NCI-H524 treated with DMSO at 0.1 percent for 48 hours (cell line): ENCODE results near the gene RAB4B.
A peak's percentile ranks its signal among the peaks of the same experiment; 100 is the strongest.
"Not testable (repeated sequence)": the region's sequence is repeated elsewhere in the genome, so short reads cannot be mapped to it uniquely, and the experiment has no call there.

ENCODE experiments used
- DNase-seq: peaks from one replicate; lab custom pipeline; 2025; lab: John Stamatoyannopoulos, UW

RAB4B gene

GRCh38 chr19:40750874-40751537, 27.0 kb upstream of the RAB4B start, which contains the start of gene SNRPA:
Gene SNRPA, plus strand, starts transcription at chr19:40751203. Its CDS starts 206 bp downstream, at chr19:40751409.
- DNase-seq, result peak; percentile 88

DNA sequence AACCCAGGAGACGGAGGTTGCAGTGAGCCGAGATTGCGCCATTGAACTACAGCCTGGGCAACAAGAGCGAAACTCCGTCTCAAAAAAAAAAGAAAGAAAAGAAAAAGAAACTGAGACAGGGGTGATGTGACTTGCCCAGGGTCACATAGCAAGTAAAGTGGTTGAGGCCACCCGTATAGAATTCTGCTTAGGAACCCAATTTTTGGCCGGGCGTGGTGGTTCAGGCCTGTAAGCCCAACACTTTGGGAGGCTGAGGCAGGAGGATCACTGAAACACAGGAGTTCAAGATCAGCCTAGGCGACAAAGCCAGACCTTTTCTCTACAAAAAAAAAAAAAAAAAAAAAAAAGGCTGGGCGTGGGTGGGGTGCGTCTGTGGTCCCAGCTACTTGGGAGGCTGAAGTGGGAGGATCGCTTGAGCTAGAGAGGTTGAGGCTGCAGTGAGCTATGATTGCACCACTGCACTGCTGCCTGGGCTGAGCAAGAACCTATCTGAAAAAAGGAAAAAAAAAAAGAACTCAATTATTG, 25.7 kb upstream of the RAB4B start:
- no peak for DNase-seq

DNA sequence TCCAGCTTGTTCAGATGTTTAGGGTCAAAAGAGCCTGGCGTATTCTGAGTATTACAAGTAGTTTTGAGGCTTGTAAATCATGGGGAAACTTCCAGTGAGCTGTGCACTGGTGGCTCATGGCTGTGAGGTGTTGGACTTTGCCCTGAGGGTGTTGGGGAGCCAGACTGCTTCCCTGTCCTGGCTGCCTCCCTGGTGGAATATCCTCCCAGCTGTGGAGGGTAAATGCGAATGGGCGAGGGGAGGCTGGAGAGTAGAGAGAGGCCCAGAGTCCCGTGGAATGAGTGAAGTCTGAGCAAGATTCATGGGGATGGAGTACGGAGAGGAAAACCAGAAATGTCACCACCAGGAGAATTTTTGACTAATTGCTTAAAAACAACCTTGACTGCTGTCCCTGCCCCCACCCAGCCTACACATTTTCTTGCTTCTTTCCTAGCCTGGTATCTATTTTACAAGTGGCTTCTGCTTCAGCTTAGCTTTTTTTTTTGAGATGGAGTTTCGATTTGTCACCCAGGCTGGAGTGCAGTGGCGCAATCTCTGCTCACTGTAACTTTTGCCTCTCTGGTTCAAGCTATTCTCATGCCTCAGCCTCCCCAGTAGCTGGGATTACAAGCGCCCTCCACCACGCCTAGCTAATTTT, 23.3 kb upstream of the RAB4B start:
- DNase-seq, result no peak

- DNase-seq, result no peak
These were observed 22.8 kb upstream of the RAB4B start for GRCh38 chr19:40755248-40755624.

- no peak for DNase-seq
These were observed 22.3 kb upstream of the RAB4B start for GRCh38 chr19:40755791-40756190.

GRCh38 chr19:40756502-40757110, 21.4 kb upstream of the RAB4B start:
- no peak for DNase-seq

DNA sequence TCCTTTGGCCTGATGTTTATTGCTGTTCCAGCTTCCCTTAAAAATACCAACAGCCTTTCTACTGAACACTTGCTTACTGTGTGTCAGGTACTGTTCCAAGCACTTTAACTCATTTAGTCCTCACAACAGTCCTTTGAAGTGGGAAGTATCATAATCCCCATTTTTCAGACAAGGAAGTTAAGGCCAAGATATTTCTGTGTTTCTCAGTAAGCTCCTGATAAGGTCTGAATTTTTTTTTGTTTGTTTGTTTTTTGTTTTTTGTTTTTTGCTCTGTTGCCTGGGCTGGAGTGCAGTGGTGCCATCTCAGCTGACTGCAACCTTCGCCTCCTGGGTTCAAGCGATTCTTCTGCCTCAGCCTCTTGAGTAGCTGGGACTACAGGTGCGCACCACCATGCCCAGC, 19.6 kb upstream of the RAB4B start:
- DNase-seq, result no peak

- DNase-seq, result no peak
These were observed 18.7 kb upstream of the RAB4B start for GRCh38 chr19:40759352-40759751.

DNA sequence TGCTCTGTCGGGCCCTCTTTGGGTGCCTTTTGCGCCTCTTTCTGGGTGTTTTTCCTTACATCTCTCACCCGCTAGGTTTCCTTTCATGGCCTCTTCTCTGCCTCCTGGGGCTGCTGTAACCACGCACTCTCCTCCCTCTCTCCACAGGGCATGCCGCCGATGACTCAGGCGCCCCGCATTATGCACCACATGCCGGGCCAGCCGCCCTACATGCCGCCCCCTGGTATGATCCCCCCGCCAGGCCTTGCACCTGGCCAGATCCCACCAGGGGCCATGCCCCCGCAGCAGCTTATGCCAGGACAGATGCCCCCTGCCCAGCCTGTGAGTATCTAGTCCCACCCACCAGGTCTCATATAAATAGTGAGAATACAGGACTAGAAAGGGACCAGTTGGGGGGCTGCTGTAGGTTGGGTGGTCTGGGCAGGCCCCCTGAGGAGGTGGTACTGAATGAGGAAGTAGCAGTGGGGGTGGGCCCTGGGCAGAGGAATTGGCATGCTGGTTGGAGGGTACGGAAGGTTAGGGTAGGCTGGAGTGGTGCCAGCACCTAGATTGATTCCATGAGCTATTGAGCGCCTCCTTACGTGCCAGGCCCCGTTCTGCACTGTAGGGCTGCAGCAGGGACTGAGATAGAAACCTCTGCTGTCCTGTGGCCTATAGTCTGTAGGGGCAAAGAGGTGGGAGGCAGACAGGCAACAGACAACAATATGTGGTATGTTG, 15.1 kb upstream of the RAB4B start:
- no peak for DNase-seq

- DNase-seq, result no peak
These were observed 14.5 kb upstream of the RAB4B start for GRCh38 chr19:40763526-40763925.

DNA sequence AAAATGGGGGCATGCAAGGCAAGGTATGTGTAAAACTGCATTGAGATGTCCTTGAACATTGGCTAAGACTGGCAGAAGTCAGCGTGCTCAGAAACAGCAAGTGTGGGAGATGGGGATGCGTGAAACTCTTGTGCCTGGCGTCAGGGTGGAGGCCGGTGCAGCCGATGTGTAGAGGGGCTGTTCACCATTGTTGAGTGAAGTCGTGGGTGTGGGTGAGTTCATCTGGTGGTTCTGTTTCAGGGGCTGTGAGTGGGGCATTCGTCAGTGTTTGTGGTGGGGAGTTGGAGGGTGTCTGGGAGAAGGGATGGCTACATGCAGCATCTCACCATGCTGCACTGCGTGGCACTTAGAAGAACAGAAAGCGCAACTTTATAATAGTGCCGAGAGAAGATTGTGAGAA, 14.1 kb upstream of the RAB4B start:
- DNase-seq, result no peak

DNA sequence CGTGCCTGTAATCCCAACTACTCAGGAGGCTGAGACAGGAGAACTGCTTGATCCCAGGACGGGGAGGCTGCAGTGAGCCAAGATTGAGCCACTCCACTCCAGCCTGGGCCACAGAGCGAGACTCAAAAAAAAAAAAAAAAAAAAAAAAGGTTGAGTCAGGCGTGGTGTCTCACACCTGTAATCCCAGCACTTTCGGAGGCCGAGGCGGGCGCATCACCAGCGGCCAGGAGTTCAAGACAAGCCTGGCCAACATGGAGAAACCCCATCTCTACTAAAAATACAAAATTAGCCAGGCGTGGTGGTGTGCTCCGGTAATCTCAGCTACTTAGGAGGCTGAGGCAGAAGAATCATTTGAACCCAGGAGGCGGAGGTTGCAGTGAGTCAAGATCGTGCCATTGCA, 11.7 kb upstream of the RAB4B start:
- not testable (repeated sequence) for DNase-seq

DNA sequence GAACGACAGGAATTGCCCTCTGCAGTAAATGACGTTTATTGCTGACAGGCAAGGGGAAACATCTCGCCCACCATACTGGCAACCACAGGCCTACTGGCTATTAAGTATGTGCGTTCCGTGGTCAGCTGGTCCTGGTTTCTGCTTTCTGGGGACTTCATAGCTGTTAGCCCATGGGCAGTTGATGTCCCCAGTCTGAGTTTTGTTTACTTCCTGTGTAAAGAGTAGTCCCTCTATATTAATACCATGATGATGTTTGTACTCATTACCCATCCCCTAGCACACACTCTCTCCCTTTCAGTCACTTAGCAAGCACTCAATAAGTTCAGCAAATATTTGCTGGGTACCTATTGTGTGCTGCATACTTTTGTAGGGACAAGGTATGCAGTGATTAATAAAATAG, 9.2 kb upstream of the RAB4B start:
- no peak for DNase-seq

DNA sequence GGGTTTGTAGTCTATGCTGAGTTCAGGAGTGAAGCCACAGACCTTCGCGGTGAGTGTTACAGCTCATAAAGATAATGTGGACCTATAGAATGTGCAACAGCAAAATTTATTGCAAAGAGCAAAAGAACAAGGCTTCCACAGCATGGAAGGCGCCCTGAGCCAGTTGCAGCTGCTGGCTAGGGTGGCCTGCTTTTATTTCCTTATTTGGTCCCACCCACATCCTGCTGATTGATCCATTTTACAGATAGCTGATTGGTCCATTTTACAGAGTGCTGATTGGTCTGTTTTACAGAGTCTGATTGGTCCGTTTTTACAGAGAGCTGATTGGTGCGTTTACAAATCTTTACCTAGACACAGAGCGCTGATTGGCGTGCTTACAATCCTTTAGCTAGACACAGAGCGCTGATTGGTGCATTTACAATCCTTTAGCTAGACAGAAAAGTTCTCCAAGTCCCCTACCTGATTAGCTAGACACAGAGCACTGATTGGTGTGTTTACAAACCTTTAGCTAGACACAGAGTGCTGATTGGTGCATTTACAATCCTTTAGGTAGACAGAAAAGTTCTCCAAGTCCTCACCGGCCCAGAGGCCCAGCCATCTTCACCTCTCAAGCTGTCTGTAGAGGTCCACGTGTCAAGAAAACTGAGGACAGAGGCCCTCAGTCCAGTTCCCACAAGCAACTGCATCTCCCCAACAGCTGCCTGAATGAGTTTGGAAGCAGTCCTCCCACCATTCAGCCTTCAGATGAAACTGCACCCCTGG, 6.8 kb upstream of the RAB4B start:
- not testable (repeated sequence) for DNase-seq

DNA sequence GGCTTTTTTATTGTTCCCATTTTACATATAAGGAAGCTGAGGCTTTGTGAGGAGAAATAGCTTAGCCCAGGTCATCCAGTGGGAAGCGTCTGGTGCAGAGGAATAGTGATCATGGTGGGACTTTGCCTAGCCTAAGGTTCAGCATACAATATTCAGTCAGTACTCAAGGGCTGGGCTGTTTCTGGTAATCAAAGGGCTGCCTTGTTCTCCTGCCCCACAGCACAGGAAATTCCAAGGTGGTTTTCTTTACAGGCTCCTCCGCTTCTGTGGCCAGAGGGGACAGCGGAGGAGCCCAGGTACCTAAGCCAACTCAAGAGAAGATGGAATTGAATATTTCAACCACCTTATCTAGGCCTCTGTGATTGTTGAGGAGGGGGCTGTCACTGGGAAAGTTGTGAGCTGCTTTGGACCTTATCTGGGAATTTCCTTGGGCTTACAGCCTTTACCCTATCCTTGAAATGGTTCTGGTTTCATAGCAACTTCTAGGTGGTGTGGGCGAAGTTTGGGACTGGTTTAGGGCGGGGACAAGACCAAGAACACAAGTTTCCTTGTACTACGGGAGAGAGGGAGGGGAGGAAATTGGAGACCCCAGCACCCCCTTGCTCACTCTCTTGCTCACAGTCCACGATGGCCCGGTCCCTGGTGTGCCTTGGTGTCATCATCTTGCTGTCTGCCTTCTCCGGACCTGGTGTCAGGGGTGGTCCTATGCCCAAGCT, 3.0 kb upstream of the RAB4B start, which contains the start of gene MIA:
Gene MIA, plus strand, starts transcription at position 606 of the 716 bp plus-strand sequence. Its CDS starts 22 bp downstream, at position 628.
- DNase-seq, result no peak

- DNase-seq, result no peak
These were observed 2.4 kb upstream of the RAB4B start for GRCh38 chr19:40775632-40776022.

- DNase-seq, result no peak
These were observed 1.7 kb upstream of the RAB4B start for GRCh38 chr19:40776364-40776763.

DNA sequence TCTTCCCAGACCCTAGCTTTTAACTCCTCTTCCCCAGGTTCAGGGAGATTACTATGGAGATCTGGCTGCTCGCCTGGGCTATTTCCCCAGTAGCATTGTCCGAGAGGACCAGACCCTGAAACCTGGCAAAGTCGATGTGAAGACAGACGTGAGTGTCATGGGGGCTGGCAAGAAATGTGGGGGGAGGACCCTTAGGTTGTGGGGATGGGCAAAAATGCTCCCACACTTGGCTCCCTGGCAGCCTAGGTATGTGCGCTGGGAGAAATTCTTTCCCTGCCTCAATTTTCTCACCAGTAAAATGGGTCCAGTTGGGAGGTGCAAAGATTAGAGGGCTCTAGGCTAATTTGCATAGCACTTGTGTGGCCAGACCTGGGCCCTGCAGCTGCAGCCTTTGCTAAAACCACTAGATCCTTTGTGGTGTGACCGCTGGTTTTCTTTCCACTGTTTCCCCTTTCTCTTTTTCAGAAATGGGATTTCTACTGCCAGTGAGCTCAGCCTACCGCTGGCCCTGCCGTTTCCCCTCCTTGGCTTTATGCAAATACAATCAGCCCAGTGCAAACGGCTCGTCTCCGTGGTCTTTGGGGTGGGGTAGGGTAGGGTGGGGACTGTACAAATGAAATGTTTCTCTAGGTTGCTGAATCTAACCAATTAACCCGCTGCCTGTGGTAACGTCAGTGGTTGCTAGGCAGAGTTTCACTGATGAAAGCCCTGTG, 959 bp upstream of the RAB4B start:
- peak; percentile 74 for DNase-seq

- DNase-seq, result no peak
These were observed 456 bp upstream of the RAB4B start for GRCh38 chr19:40777645-40777936.

DNA sequence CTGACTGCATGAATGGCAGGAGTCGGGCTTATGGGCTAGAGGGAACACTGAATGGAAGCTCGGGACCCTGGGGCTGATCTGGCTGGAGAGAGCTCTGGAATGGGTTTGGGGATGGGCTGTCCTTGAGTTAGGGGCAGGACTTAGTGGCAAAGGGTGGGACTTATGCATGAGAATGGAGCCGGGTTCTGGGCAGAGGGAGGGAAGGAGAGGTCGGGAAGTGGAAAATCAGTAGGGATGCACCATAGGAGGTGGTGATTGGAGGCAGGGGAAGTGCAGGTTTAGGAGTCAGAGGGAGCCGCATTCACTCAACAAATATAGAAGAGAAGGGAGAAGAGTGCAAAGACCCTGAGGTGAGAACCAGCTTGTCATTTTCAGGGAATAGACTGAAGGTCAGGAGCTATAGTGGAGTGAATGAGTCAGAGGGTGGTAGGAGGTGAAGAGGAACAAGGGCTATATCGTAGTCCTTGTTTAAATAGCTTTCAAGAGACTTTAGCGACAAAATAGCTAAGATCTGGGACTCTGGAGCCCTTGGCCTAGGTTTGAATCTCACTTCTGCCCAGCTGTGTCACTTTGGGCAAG, 748 bp downstream of the RAB4B start:
- no peak for DNase-seq
